Stimulated activated CD8-positive, alpha-beta memory T cell treated with anti-CD3 and anti-CD28 coated beads, Interleukin-7, amount 100 ng/mL, for 24 hours (primary cell): ENCODE data around the gene MKNK1.
"Not testable (repeated sequence)": the region's sequence is repeated elsewhere in the genome, so short reads cannot be mapped to it uniquely, and the experiment has no call there.

Experiments used
- DNase-seq: peaks from one replicate; pipeline ENCODE4 v3.0.0-alpha.2; 2020; ENCODE audit warnings: low read depth

MKNK1 gene

GRCh38 chr1:46603858-46604549, at the start of gene MKNK1:
TSS of gene MKNK1 (minus strand) at chr1:46604268. CDS start at chr1:46583327, 20,941 bp downstream.
- peak; percentile 97 for DNase-seq

- no peak for DNase-seq
These were observed 49.4 kb upstream of the MKNK1 start for GRCh38 chr1:46653405-46653958.

GRCh38 chr1:46652321-46653100, 48.4 kb upstream of the MKNK1 start:
- no peak for DNase-seq

DNA sequence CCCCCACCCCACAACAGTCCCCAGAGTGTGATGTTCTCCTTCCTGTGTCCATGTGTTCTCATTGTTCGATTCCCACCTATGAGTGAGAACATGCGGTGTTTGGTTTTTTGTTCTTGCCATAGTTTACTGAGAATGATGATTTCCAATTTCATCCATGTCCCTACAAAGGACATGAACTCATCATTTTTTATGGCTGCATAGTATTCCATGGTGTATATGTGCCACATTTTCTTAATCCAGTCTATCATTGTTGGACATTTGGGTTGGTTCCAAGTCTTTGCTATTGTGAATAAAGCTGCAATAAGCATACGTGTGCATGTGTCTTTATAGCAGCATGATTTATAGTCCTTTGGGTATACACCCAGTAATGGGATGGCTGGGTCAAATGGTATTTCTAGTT, 47.1 kb upstream of the MKNK1 start:
- DNase-seq: not testable (repeated sequence)

DNA sequence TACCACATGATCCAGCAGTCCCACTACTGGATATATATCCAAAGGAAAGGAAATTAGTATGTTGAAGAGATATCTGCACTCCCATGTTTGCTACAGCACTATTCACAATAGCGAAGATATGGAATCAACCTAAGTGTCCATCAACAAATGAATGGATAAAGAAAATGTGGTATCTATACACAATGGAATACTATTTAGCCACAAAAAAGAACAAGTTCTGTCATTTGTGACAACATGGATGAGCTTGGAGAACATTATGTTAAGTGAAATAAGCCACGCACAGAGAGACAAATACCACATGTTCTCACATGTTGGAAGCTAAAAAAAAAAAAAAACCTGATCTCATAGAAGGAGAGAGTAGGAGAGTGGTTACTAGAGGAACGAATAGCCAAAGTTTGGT, 46.4 kb upstream of the MKNK1 start:
- DNase-seq: no peak

DNA sequence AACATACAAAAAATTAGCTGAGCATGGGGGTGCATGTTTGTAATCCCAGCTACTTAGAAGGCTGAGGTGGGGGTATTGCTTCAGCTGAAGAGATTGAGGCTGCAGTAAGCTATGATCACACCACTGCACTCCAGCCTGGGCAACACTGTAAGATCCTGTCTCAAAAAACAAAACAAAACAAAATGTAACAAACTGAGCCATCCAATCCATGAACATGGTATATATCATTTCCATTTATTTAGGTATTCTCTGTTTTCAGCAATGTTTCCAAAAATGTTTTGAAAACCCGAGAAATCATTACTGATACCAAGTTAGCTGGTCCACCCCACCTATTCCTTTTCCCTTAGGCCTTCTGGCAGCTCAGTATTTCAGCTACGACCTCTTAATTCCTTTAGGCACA, 45.7 kb upstream of the MKNK1 start:
- DNase-seq: no peak

DNA sequence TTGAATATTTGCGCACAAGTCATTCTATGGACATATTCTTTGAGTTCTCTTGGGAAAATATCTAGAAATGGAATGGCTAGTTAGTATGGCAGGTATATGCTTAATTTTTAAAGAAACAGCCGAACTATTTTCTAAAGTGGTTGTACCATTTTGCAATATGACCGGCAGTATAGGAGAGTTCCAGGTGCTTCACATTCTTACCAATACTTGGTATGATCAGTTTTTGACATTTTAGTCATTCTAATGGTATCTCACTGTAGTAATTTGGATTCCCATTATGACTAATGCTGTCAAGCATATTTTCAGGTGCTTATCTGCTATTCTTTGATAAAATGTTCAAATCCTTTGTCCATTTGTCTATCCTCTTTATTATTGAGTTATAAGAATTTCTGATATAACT, 43.5 kb upstream of the MKNK1 start:
- DNase-seq: no peak

- DNase-seq: no peak
These were observed 42.8 kb upstream of the MKNK1 start for GRCh38 chr1:46646844-46647243.

- no peak for DNase-seq
These were observed 42.3 kb upstream of the MKNK1 start for GRCh38 chr1:46646331-46646730.

DNA sequence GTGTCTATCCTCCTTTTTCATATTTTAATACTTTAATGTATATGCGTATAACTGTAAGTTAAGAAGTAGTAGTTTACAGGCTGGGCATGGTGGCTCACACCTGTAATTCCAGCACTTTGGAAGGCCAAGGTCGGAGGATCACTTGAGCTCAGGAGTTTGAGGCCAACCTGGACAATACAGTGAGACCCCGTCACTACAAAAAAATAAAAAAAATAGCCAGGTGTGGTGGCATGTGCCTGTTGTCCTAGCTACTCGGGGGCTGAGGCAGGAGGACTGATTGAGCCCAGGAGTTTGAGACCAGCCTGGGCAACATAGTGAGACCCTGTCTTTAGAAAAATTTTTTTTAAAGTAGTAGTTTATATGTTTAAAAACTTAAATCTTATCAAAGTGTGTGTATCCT, 41.7 kb upstream of the MKNK1 start:
- DNase-seq: no peak

DNA sequence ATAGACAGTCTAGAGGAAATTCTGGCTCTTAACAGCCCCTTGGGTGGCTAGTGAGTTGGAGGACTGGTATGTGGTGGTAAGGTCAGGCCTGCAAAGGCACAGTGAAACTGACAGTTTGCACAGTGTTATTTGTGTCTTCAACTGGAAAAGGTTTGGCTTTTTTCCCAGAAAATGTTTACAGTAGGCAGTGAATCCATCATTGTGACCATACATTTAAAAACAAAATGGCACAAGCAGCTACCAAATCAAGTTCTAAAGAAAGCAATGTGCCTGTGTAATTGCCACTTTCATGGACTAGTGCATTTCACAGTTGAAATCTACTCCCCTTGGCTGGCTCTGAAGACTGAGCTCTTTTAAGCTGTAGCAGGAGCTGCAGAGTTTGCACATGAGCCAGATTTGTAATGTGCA, 39.3 kb upstream of the MKNK1 start:
- DNase-seq: no peak

- DNase-seq: no peak
These were observed 38.1 kb upstream of the MKNK1 start for GRCh38 chr1:46642115-46642680.

DNA sequence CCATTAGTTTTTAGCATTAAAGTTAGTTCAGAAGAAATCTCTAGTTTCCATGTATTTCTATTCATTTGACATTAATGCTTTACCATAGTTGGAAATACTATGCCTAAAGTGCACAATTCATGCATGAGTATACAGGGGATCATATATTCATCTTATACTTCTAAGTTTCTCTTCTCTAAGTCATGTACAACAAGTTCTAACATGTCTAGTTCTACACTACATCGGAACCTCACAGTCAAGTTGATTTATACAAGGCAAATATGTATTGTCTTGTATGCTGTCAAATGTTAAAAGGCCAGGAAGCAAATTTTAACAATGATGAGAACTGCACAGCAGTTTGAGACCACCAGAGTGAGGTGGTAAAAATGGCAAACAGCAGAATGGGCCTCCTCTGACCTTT, 35.5 kb upstream of the MKNK1 start:
- no peak for DNase-seq

DNA sequence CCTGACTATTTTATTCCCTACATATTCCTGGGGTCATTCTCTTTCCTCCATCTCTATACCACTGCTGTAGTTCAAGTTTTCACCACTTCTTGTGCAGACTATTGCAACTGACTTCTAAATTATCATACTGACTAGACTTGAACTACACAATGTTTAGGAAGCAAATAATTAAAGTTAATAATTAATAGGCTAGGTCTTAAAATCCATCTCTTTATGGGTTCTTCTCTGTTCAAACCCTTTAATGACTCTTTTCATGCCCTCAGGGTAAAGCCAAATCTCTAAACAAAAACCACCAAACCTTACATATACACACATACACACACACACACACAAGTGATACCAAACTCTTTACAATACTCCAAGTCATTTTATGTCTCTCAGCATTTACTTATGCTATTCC, 34.9 kb upstream of the MKNK1 start:
- DNase-seq: no peak

DNA sequence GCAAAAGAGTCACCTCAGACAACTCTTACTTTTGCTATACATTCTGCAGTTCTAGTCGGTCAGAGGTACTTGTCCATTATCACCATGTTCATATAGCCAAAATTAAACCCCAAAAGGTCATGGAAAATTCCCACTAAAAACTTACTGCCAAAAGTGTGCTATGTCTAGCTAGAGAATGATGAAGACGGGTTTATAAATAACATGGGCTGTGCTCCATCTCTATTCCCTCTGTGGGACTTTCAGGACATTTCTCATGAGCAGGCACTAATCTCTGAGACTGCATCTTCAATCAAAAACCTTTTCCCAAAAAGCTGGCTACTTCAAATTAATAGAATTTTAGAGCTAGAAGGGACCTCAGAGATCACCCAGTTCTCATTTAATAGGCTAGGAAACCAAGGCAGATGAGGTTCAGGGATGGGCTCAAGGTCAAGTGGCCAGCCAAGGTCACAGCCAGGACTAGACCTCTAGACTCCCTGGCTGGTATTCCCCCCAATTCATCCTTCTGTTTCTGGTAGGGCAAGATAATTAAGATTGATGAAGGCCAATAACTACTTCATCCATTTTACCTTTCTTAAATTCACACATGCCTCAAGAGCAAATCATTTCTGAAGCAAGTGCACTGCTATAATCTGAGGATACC, 33.5 kb upstream of the MKNK1 start:
- DNase-seq: no peak

DNA sequence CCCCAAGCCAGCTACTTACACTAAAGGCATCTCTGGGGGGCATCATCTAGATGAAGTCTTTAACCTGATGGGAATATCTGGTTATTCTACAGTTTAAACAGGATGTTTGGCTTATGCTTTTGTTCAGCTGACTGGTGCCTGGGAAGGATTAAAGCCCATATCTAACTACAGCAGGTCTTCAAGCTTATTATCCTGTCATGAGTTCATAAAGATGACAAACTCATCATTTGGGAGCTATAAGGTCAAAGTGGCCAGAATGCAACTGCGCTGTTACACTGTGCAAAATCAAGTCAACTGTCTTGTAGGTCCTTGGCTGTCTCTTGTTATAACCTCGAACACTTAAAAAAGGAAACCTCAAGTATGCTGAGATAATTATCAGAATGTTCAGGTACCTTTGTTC, 31.1 kb upstream of the MKNK1 start:
- no peak for DNase-seq

DNA sequence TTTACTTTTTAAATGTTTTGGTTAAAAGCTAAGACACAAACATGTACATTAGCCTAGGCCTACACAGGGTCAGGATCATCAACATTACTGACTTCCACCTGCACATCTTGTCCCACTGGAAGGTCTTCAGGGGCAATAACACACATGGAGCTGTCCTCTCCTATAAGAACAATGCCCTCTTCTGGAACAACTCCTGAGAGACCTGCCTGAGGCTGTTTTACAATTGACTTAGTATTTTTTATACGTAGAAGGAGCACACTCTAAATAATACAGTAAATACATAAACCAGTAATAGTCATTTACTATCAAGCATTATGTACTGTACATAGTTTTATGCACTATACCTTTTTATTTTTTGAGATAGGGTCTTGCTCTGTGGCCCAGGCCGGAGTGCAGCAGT, 26.7 kb upstream of the MKNK1 start:
- no peak for DNase-seq

DNA sequence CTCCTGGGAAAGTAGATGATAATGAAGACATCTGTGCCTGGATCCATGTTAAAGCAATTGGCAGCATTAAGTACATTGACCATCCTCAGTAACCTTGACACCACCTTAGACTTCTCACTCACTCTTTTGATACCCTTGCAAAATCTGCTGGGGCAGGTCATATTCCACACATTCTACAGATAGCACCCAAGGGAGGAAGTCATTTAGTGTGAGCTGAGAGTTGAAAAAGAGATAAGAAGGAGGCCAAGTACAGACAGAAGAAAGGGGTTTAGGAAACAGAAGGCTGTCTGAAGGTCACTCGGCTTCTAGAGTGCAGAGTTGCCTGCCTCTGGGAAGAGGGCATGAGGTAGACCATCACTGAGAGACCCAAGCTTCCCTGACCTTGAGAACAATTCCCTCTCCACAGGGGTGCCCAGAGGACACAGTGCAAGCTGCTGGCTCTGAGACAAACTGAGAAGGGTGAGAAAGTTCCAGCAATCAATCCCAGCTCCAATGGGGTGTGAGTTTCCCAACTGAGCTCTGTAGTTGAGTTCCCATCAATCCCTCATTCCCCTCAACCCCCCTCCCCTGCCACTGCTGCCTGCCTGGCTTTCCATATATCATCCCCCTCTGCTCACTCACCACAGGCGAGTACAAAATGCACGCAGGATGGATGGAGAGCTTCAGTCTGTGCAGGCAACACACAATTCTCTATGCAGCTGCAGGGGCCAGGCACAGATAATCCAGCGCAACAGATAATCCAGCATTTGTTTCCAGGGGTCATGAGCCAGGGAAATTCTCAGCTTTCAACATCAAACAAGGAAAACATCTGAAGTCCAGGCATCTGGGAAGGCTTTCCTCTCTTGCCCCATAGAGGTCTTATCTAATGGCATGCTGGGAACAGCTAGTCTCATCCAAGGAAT, 19.9 kb upstream of the MKNK1 start:
- no peak for DNase-seq

DNA sequence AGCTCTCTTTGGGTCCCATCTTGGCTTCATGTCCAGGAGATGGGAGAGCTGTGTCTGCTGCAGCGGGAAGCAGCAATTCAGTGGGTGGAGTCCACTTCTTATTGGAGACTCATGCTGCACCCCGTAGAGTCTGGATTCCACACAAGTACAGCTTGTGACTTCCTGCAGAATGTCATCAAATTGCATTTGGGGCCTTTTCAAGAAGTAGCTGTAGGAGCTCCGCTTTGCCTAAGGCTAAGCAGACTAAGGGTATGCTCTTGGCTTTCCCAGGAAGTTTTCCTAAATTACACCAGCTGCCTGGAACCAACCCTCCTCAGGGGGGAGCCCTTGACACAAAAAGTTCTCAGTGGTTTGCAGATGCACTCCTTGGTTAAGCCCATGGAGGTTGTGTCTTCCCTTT, 18.3 kb upstream of the MKNK1 start:
- DNase-seq: no peak

- no peak for DNase-seq
These were observed 17.9 kb upstream of the MKNK1 start for GRCh38 chr1:46621930-46622329.

GRCh38 chr1:46619656-46620258, 15.7 kb upstream of the MKNK1 start:
- no peak for DNase-seq
